ENCODE data around the gene RAB3GAP1.

- TF ChIP-seq CTCF (IDR thresholded peaks at IDR 0.05) (no peak), EP300 (IDR thresholded peaks at IDR 0.05; ENCODE audit: borderline replicate concordance in 1 of 2, low read depth in 1 of 2, low read length in 1 of 2) (no peak), TAF1 (IDR thresholded peaks at IDR 0.05; ENCODE audit: borderline replicate concordance, low read depth, low read length) (no peak), TCF12 (IDR thresholded peaks at IDR 0.05) (no peak), CHD2 (IDR thresholded peaks at IDR 0.05; ENCODE audit: low read length, partially characterized antibody) (no peak), SIN3A (IDR thresholded peaks at IDR 0.05; ENCODE audit: borderline replicate concordance, low read depth, low read length) (no peak), POLR2AphosphoS5 (IDR thresholded peaks at IDR 0.05; ENCODE audit: low read depth, low read length) (no peak), NRF1 (IDR thresholded peaks at IDR 0.05; ENCODE audit: low read depth, low read length) (no peak)
Measured at GRCh38 chr2:135103843-135104242, 51.8 kb downstream of the RAB3GAP1 start.

Data from SK-N-SH (cell line).